Cardiac ventricle fibroblast (primary cell): ENCODE measurements around the gene SLC25A52. TPM values are rescaled to one million over a fixed set of nuclear protein-coding genes. Genes with fewer than 3 reads are reported as not detected.

ENCODE experiments used
- total RNA-seq: library from RNA; depleted of rRNA; stranded (reverse); fragments of >200 nt; gene quantifications from 2 replicates; pipeline ENCODE4 v1.2.3, GENCODE V29; 2015

The SLC25A52 gene
- total RNA-seq = not detected in 2 replicates

DNA sequence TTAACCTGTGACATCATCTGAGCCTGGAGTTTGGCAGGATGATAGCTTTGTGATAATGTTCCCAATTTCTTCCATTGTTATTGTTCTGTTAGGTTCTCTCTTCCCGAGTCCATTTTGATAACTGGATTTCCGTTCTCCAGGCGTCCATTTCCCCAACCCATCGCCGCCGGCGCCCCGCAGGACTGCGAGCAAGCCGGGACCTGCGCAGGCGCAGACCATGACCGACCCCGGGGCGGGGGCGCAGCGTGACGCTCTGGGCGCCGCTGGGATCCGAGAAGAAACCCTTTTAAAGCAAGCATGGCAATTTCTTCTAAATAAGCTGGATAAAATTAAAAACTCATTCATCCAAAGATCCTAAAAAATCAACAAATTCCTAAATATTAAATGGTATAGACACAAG is at the start of gene SLC25A52:
SLC25A52 (minus strand) TSS at position 186 of the 400 bp plus-strand sequence. CDS start 219 bp downstream, outside the sequence.

Other genes starting within 250 kb of the SLC25A52 start
- not detected in 2 replicates for gene TTR, start 169.0 kb downstream of the SLC25A52 start, total RNA-seq
- gene B4GALT6, start 76.3 kb downstream of the SLC25A52 start, total RNA-seq = 0.88 and 2.7 TPM in 2 replicates
- gene TRAPPC8, start 182.2 kb upstream of the SLC25A52 start, total RNA-seq = 16.8 and 17.3 TPM in 2 replicates